Measurements from ENCODE around the gene FNTB.

- TF ChIP-seq CTCF (IDR thresholded peaks at IDR 0.05; ENCODE audit: control extremely low read depth in 1 of 3, insufficient read depth in 1 of 3, low read depth in 1 of 3, low read length in 3 of 3): no peak
- TF ChIP-seq POLR2A (IDR thresholded peaks at IDR 0.05; ENCODE audit: control extremely low read depth in 1 of 2, low read depth in 2 of 2, low read length in 2 of 2): no peak
- TF ChIP-seq GABPA (IDR thresholded peaks at IDR 0.05; ENCODE audit: borderline replicate concordance, insufficient read depth, low read length): no peak
- TF ChIP-seq NRF1 (IDR thresholded peaks at IDR 0.05; ENCODE audit: low read depth, low read length): no peak
- no peak for TF ChIP-seq TAF1 (IDR thresholded peaks at IDR 0.05; ENCODE audit: low read depth, low read length)
- no peak for TF ChIP-seq JUND (IDR thresholded peaks at IDR 0.05; ENCODE audit: low read length)
- no peak for TF ChIP-seq SIN3A (conservative IDR thresholded peaks at IDR 0.05 in 1 of 2, IDR thresholded peaks at IDR 0.05 in 1 of 2; ENCODE audit: low read depth in 1 of 2, low read length in 2 of 2)
- TF ChIP-seq, protein P1, sequence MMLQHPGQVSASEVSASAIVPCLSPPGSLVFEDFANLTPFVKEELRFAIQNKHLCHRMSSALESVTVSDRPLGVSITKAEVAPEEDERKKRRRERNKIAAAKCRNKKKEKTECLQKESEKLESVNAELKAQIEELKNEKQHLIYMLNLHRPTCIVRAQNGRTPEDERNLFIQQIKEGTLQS (IDR thresholded peaks at IDR 0.05; ENCODE audit: insufficient read depth, low read depth, low read length): no peak
- TF ChIP-seq EZH2 (IDR thresholded peaks at IDR 0.05; ENCODE audit: low read depth, low read length, severe bottlenecking): no peak
- no peak for TF ChIP-seq HDAC2 (IDR thresholded peaks at IDR 0.05; ENCODE audit: borderline replicate concordance in 1 of 2, low read depth in 2 of 2, low read length in 2 of 2)
These were observed 18.0 kb upstream of the FNTB start for GRCh38 chr14:64968651-64969050.
